ENCODE data around the gene GPR89A.

Gene GPR89A

GRCh38 chr1:145701306-145701862 is 93.6 kb downstream of the GPR89A start:
- TF ChIP-seq POLR2AphosphoS5 (IDR thresholded peaks at IDR 0.05; ENCODE audit: low read depth, low read length) (no peak), SIN3A (IDR thresholded peaks at IDR 0.05; ENCODE audit: borderline replicate concordance, insufficient read depth, low read length) (no peak), TAF1 (IDR thresholded peaks at IDR 0.05; ENCODE audit: borderline replicate concordance, insufficient read depth, low read length) (no peak), REST (IDR thresholded peaks at IDR 0.05; ENCODE audit: insufficient read depth in 1 of 2, low read depth in 2 of 2, low read length in 2 of 2) (no peak), FOXP2 (optimal IDR thresholded peaks at IDR 0.05; ENCODE audit: borderline replicate concordance, extremely low read depth, extremely low read length, insufficient read depth) (no peak)

- TF ChIP-seq REST (IDR thresholded peaks at IDR 0.05; ENCODE audit: insufficient read depth in 1 of 2, low read depth in 2 of 2, low read length in 2 of 2) (no peak), POLR2AphosphoS5 (IDR thresholded peaks at IDR 0.05; ENCODE audit: low read depth, low read length) (no peak), SIN3A (IDR thresholded peaks at IDR 0.05; ENCODE audit: borderline replicate concordance, insufficient read depth, low read length) (no peak), TAF1 (IDR thresholded peaks at IDR 0.05; ENCODE audit: borderline replicate concordance, insufficient read depth, low read length) (no peak), FOXP2 (optimal IDR thresholded peaks at IDR 0.05; ENCODE audit: borderline replicate concordance, extremely low read depth, extremely low read length, insufficient read depth) (no peak)
Observed at GRCh38 chr1:145702052-145702451, 94.3 kb downstream of the GPR89A start.

- TF ChIP-seq POLR2AphosphoS5 (IDR thresholded peaks at IDR 0.05; ENCODE audit: low read depth, low read length) (no peak), FOXP2 (optimal IDR thresholded peaks at IDR 0.05; ENCODE audit: borderline replicate concordance, extremely low read depth, extremely low read length, insufficient read depth) (no peak)
Observed at GRCh38 chr1:145702826-145703225, 95.0 kb downstream of the GPR89A start.

- TF ChIP-seq FOXP2 (optimal IDR thresholded peaks at IDR 0.05; ENCODE audit: borderline replicate concordance, extremely low read depth, extremely low read length, insufficient read depth) (no peak), SIN3A (IDR thresholded peaks at IDR 0.05; ENCODE audit: borderline replicate concordance, insufficient read depth, low read length) (no peak), REST (IDR thresholded peaks at IDR 0.05; ENCODE audit: insufficient read depth in 1 of 2, low read depth in 2 of 2, low read length in 2 of 2) (no peak), TAF1 (IDR thresholded peaks at IDR 0.05; ENCODE audit: borderline replicate concordance, insufficient read depth, low read length) (no peak), POLR2AphosphoS5 (IDR thresholded peaks at IDR 0.05; ENCODE audit: low read depth, low read length) (no peak)
Observed at GRCh38 chr1:145705622-145706021, 97.8 kb downstream of the GPR89A start.

- TF ChIP-seq POLR2AphosphoS5 (IDR thresholded peaks at IDR 0.05; ENCODE audit: low read depth, low read length) (no peak), SIN3A (IDR thresholded peaks at IDR 0.05; ENCODE audit: borderline replicate concordance, insufficient read depth, low read length) (no peak), TAF1 (IDR thresholded peaks at IDR 0.05; ENCODE audit: borderline replicate concordance, insufficient read depth, low read length) (no peak), FOXP2 (optimal IDR thresholded peaks at IDR 0.05; ENCODE audit: borderline replicate concordance, extremely low read depth, extremely low read length, insufficient read depth) (no peak), REST (IDR thresholded peaks at IDR 0.05; ENCODE audit: insufficient read depth in 1 of 2, low read depth in 2 of 2, low read length in 2 of 2) (no peak)
Observed at GRCh38 chr1:145706086-145706664, 98.4 kb downstream of the GPR89A start.

Data from PFSK-1 (cell line).